ENCODE results near the gene FMN1. TPM values are rescaled to one million over a fixed set of nuclear protein-coding genes. Genes with fewer than 3 reads are reported as not detected.

FMN1 gene
- polyA plus RNA-seq, 1 donor from 2014 or later, result 0.40 TPM

GRCh38 chr15:33101036-33101435 is 93.5 kb downstream of the FMN1 start:
- no peaks in the 10 kb centered on the region for H3K79me2 ChIP-seq (replicated peaks; ENCODE audit: insufficient read depth, low read length)
- no peaks in the 10 kb centered on the region for H3K27me3 ChIP-seq (ENCODE audit: insufficient read depth, low read depth, low read length)
- no peak overlapping the region for H3K4me2 ChIP-seq (ENCODE audit: low read length)
- H3K9ac ChIP-seq (ENCODE audit: low read length), result no peak overlapping the region
- H3K36me3 ChIP-seq (ENCODE audit: insufficient read depth, low read length), result no peaks in the 10 kb centered on the region
- H2AFZ ChIP-seq (ENCODE audit: low read depth, low read length), result no peak overlapping the region
- no peaks in the 10 kb centered on the region for H4K20me1 ChIP-seq (ENCODE audit: insufficient read depth)
- H3K27ac ChIP-seq (ENCODE audit: low read length), result no peak overlapping the region
- TF ChIP-seq EZH2 (IDR thresholded peaks at IDR 0.05; ENCODE audit: borderline replicate concordance, insufficient read depth, low read length, poor library complexity, severe bottlenecking) (no peak), EP300 (conservative IDR thresholded peaks at IDR 0.05; ENCODE audit: poor library complexity, severe bottlenecking) (no peak), RAD21 (conservative IDR thresholded peaks at IDR 0.05) (no peak), POLR2AphosphoS5 (IDR thresholded peaks at IDR 0.05) (no peak), SMC3 (conservative IDR thresholded peaks at IDR 0.05; ENCODE audit: poor library complexity) (no peak), MXI1 (conservative IDR thresholded peaks at IDR 0.05; ENCODE audit: poor library complexity, severe bottlenecking) (no peak), REST (IDR thresholded peaks at IDR 0.05; ENCODE audit: borderline replicate concordance) (no peak), TAF1 (IDR thresholded peaks at IDR 0.05; ENCODE audit: low read depth) (no peak), CTCF (IDR thresholded peaks at IDR 0.05; ENCODE audit: poor library complexity, severe bottlenecking) (no peak)
- no peak overlapping the region for H3K4me3 ChIP-seq (ENCODE audit: low read length)
- H3K9me2 ChIP-seq (ENCODE audit: insufficient read depth, low read length), result no peaks in the 10 kb centered on the region
- H3K9me3 ChIP-seq (ENCODE audit: low read length), result no peaks in the 10 kb centered on the region
- no peaks in the 10 kb centered on the region for H3F3A ChIP-seq (ENCODE audit: insufficient read depth, low read length, poor library complexity, severe bottlenecking)

GRCh38 chr15:33100314-33100713 is 94.2 kb downstream of the FMN1 start:
- Histone ChIP-seq H3K9ac (ENCODE audit: low read length) (no peak overlapping the region), H3K79me2 (replicated peaks; ENCODE audit: insufficient read depth, low read length) (no peaks in the 10 kb centered on the region), H3K27ac (ENCODE audit: low read length) (no peak overlapping the region), H3K4me2 (ENCODE audit: low read length) (no peak overlapping the region), H3F3A (ENCODE audit: insufficient read depth, low read length, poor library complexity, severe bottlenecking) (no peaks in the 10 kb centered on the region), H3K9me2 (ENCODE audit: insufficient read depth, low read length) (no peaks in the 10 kb centered on the region), H3K36me3 (ENCODE audit: insufficient read depth, low read length) (no peaks in the 10 kb centered on the region), H3K4me3 (ENCODE audit: low read length) (no peak overlapping the region), H3K27me3 (ENCODE audit: insufficient read depth, low read depth, low read length) (no peaks in the 10 kb centered on the region), H4K20me1 (ENCODE audit: insufficient read depth) (no peaks in the 10 kb centered on the region), H2AFZ (ENCODE audit: low read depth, low read length) (no peak overlapping the region), H3K9me3 (ENCODE audit: low read length) (no peaks in the 10 kb centered on the region)
- TF ChIP-seq CTCF (IDR thresholded peaks at IDR 0.05; ENCODE audit: poor library complexity, severe bottlenecking) (no peak), TAF1 (IDR thresholded peaks at IDR 0.05; ENCODE audit: low read depth) (no peak), MXI1 (conservative IDR thresholded peaks at IDR 0.05; ENCODE audit: poor library complexity, severe bottlenecking) (no peak), REST (IDR thresholded peaks at IDR 0.05; ENCODE audit: borderline replicate concordance) (no peak), EZH2 (IDR thresholded peaks at IDR 0.05; ENCODE audit: borderline replicate concordance, insufficient read depth, low read length, poor library complexity, severe bottlenecking) (no peak), POLR2AphosphoS5 (IDR thresholded peaks at IDR 0.05) (no peak), SMC3 (conservative IDR thresholded peaks at IDR 0.05; ENCODE audit: poor library complexity) (no peak), RAD21 (conservative IDR thresholded peaks at IDR 0.05) (no peak), EP300 (conservative IDR thresholded peaks at IDR 0.05; ENCODE audit: poor library complexity, severe bottlenecking) (no peak)
